HG03565 (cell line): ENCODE results near the gene FAM98B.

ENCODE experiments used
- ATAC-seq: cut with Tn5 transposase; IDR thresholded peaks from one replicate; pipeline ENCODE4 v1.9.1; 2021; ENCODE audit warnings: mild to moderate bottlenecking, moderate library complexity; ENCODE audit not compliant: unreplicated experiment

FAM98B gene

GRCh38 chr15:38506997-38507396 lies 53.1 kb downstream of the FAM98B start:
- no peak for ATAC-seq

GRCh38 chr15:38507570-38507969 lies 53.6 kb downstream of the FAM98B start:
- ATAC-seq, result no peak

GRCh38 chr15:38508647-38509046 lies 54.7 kb downstream of the FAM98B start:
- peak; percentile 44 for ATAC-seq

DNA sequence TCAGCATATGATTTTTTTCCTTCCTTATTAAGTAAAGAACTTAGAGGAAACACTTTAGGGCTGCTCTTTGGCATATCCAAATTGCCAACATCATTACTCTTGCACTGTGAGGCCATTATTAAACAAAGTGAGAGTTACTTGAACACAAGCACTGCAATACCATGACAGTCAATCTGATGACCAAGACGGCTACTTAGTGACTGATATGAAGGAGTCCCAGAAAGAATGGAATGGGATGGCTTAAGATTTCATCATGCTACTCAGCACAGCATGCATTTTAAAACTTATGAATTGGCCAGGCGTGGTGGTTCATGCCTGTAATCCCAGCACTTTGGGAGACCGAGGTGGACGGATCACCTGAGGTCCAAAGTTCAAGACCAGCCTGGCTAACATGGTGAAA lies 55.2 kb downstream of the FAM98B start:
- no peak for ATAC-seq

DNA sequence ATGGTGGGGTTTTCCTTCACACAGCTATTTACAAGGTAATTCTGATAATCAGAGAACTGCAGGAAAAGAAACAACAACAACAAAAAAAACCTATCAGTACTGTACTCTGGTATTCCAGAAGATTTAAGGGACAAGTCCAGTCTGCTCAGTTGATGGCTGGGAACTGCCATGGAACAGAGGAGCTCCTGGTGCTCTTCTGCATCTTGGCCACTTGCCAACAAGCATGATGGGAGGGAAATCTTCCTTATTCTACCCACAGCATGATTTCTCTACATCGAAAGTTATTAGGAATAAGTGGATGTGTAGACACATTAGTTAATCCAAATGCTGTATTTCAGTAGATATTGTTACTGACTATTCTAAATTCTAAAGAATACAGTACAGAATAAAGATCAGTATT lies 59.0 kb downstream of the FAM98B start:
- no peak for ATAC-seq

DNA sequence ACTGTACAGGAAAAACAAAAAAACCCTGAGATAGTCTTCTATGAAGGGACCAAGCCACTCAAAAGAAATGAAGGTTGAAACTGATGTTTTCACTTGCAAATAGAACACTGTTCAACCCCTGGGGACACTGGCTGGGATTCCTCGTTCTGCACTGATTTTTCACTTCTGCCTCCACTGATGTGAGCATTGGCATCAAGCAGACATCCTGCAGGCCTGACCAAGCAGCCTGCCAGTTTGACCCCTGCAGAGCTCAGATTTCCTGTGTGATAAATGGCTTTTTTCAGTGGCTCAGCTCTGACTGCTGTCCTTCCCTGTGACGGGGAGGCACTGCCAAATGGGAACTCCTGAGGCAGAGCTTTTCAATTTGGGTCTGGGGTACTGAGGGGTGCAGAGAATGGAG lies 60.7 kb downstream of the FAM98B start:
- no peak for ATAC-seq

- no peak for ATAC-seq
These were observed 62.7 kb downstream of the FAM98B start for GRCh38 chr15:38516626-38517025.

DNA sequence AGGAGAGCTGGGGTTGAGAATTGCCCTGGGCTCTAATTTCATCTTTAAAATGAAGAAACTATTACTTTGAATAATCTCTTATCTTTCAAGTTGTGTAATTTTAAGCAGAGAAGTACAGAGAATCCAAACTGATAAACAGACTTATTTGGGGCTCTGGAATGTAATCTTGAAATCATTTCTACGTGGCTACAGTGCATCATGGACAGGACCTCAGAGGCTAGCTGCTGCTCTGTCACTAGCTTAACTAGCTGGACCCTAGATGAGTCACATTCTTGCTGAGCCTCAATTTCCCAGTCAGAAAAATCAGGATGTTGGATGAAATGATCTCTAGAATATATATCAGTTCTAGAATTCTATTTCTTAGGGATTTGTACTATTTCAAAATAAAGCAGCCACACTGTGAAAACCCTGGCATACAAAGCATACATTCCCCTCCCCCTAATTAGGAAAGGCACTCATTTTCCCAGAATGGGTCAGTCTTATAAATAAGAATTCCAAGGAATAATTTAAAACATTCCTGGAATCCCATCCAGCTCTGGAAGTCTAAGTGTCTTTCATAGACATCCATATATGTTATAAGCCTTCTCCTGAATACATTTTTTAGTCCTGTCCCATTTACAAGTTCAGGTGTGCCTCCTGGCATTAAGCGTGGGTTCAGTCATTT lies 63.5 kb downstream of the FAM98B start:
- no peak for ATAC-seq

DNA sequence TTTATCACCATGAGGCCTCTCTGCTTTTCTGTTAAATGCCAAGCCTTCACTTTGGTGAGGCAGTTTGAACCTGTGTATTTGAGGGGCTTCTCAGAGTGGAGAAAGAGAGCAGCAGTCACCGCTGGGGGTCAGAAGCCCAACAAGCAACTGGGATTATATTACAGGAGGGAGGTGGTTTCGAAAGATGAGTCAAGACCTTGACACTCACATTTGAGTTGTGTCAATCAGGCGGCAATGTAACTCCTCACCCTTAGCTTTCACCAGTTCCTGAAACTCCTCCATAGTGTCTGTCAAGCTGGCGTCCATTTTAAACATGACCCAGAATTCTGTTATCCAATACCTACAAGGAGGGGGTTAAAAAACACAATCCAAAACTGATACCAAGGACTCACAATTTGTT lies 64.2 kb downstream of the FAM98B start:
- no peak for ATAC-seq

- no peak for ATAC-seq
These were observed 66.1 kb downstream of the FAM98B start for GRCh38 chr15:38520035-38520434.

DNA sequence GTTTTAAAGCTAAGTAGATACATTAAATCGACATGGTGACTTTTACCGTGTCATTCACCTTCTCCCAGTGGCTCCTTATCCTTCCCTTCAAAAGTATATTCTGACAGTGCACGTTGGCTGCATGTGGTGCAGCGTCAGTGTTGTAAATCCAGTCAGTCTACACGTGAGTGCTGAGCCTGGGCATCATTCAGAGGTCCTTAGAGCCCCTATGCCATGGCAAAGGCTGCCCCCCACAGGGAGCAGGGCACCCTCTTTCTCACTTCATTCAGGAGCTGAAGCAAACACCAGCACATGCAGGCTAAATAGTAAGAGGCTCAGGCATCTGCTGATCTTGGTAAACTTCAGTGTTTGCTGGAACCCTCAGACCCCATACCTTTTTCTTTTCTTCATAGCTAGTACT lies 67.4 kb downstream of the FAM98B start:
- ATAC-seq, result no peak

DNA sequence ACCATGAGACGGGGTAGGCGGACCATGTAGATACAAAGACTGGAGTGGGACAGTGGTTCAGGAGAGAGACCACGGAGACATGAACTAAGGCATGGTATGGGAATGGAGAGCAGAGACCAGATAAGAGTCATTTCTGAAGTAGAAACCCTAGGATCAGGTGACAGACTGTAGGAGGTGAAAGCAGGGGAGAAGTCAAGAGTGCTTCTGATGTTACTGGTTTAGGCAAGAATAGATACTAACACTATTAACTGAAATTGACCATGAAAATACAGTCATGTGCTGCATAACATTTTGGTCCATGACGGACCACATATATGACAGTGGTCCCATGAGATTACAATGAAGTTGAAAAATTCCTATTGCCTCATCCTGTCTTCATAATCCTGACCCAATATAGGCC lies 69.0 kb downstream of the FAM98B start:
- peak; percentile 51 for ATAC-seq

DNA sequence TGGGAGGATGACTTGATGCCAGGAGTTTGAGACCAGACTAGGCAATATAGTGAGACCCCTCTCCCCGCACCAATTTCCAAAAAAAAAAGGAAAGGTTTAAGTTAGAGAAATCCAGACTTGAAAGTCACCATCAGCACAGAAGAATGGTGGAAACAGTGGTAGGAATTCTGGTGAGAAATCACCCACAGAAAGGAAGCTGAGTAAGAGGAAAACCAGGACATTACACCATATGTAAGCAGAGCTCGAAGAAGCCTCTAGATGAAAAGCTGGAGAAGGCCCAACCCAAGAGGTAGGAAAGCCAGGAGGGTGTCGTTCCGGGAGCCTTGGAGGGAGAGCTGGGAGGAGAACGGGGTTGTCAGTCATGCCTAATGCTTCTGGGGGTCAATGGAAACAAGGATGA lies 70.2 kb downstream of the FAM98B start:
- no peak for ATAC-seq

DNA sequence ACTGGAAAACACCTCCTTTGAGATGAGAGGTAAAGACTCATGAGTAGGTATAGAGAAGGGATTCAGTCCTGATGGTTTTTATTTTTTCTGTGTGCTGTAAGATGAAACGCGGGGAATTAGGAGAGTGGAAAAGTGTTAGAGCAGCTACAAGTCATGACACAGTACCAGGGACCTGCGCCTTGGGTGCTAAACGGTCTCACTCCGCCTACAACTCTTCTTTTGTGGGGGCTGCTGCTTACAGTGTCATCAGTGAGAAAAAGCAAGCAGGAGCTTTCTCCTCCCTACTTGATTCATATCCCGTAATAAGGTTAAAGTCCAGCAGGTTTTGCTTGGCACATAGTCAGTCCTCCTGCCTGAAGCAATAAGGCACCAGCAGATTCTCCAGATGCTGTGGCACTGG lies 71.6 kb downstream of the FAM98B start:
- no peak for ATAC-seq

- no peak for ATAC-seq
These were observed 72.2 kb downstream of the FAM98B start for GRCh38 chr15:38526158-38526557.

GRCh38 chr15:38528294-38528693 lies 74.4 kb downstream of the FAM98B start:
- ATAC-seq, result no peak

GRCh38 chr15:38530113-38530512 lies 76.2 kb downstream of the FAM98B start:
- ATAC-seq, result peak; percentile 78

DNA sequence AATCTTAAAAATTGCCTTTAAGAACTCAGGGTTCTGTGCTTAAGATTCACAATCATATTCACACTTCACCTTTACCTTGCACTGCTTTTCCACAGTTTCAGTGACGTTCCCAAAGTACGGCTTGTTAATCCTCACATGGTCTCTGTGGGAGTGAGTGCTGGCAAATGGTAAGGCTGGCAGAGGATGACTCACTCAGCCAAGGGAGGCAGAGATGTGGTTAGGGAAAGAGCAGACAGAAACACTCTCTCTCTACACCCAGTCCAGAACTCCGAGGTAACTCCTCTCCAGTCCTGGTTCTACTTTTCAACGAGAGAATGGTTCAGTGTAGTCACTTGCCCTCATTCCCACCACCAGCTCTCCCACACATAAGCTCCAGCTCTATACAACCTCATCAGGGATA lies 77.6 kb downstream of the FAM98B start:
- no peak for ATAC-seq

- ATAC-seq, result no peak
These were observed 78.8 kb downstream of the FAM98B start for GRCh38 chr15:38532728-38533127.

DNA sequence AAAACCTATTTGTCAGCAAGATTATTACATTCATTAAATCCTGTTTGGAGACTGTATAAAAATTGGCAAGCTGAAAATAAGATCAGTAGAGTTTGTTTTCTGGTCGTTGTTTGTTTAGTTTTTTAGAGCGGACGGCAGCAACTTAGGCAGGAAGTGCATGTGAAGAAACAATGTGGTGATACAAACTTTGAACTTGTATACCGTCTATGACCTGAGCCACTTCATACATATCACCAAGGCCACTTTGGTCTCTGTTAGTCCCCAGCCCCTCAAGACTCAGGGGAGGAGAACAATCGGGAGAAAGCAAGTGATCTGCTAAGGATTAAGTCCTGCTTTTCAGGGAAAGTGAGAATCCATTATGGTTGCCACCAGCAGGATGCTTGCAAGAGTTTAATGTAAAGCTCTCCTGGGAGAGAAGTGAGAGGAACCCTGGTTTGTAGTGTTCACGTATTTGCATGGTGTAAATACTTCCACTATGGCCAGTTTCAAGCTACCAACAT lies 79.5 kb downstream of the FAM98B start:
- ATAC-seq, result no peak

DNA sequence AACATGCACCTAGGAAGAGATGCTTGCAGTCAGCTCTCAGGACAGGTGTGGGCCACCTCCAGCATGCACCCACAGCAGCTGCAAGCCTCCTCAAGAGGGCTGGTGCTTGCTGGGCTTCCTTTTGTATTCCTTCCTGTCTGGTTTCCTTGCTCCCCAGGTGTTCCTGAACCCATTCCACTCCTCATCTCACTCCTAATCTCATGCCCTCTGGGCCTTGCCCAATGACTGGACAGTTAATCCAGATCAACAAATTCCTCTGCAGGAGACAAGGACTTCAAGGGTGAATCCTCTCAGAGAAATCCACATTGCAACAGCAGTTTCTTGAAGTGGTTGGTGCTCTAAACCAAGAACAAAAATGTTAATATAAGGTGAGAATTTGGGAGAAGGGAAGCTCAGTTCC lies 80.0 kb downstream of the FAM98B start:
- no peak for ATAC-seq

DNA sequence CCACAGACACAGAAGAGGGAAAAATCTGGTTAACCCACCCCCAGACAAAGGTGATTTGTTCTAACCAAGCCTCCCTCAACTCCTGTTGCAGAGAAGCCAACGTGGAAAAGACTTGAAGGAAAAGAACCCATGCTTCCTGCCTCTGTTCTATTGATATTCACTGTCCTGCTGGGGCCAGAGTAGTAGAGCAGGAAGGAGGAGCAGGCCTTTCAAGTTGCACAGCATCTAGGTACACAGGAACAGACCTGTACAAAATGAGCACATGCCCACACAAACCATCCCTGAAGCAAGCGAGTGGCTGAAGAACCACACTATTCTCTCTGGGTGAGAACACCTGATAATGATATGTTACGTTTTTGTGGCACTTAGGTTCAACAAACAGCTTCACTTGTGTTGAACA lies 80.8 kb downstream of the FAM98B start:
- ATAC-seq, result no peak

DNA sequence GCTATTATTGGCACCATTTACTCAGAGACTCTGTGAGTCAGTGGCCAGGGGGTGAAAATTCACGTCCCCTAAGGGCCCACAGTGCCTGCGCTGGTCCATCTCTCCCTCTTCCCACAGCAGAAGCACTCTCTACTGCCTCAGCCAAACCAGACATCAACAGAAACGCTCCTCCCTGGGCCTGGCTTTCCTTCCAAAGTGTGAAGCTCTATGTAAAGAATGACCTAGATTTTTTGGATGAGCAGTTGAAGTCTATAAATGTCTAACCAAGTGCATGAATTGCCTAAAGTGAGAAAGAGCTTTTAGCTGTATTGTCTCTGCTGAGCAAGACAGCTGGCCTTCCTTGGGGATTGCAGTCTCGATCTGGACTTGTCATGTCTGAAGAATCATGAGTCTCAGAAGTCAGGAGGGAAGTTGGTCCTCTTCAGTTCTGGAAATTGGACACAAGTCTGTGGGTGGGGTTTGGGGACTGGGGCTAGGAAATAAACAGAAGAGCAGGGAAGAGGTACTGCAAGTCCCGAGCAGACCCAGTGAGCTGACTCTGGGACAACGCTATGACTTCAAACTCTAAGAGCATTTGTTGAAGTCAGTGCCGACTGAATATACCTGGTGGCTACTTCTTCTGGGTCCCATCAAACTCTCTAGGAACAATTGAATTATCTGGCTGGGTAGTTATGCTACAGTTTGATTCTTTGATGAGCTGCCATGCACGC lies 81.7 kb downstream of the FAM98B start:
- no peak for ATAC-seq
